HepG2 (cell line): Measurements from ENCODE around the gene MAP2K2. TPM values are rescaled to one million over a fixed set of nuclear protein-coding genes. Genes with fewer than 3 reads are reported as not detected.
"Not testable (repeated sequence)": the region's sequence is repeated elsewhere in the genome, so short reads cannot be mapped to it uniquely, and the experiment has no call there.

Experiments used
- ATAC-seq: fragments of 200-7000 bp; cut with Tn5 transposase; 3 replicates; pipeline ENCODE4 v1.9.1; 2020; ENCODE audit warnings: mild to moderate bottlenecking, moderate library complexity
- BruUV-seq: library from RNA; stranded (reverse); fragments of 400-500 nt; replicated peaks from 2 replicates; lab custom pipeline; 2021; lab: Mats Ljungman, UMichigan
- CTCF ChIA-PET: fragments of 300-600 bp; formaldehyde crosslinking; extraction: SDS; loops from one replicate; lab custom pipeline; 2021; ENCODE audit warnings: low total read pairs, inconsistent platforms, low intra/inter-chr PET ratio; lab: Yijun Ruan, JAX
- POLR2A ChIA-PET: fragments of 350-600 bp; sonication (Branson Sonifier 250); formaldehyde crosslinking; loops from one replicate; lab custom pipeline; 2020; ENCODE audit warnings: antibody characterized with exemption, inconsistent platforms; lab: Yijun Ruan, JAX
- DNase-seq: peaks from one replicate; pipeline ENCODE4 v3.0.0-alpha.2; 2015; ENCODE audit warnings: low spot score
- FAIRE-seq: peaks from 3 replicates; lab custom pipeline; 2011; peaks lifted over from hg19 to GRCh38; lab: Jason Lieb, UNC
- H2AFZ ChIP-seq: one replicate; pipeline ENCODE4 v1.6.1; 2011; ENCODE audit warnings: low read length, inconsistent platforms
- H3K27ac ChIP-seq: fragments of 300-600 bp; 3 replicates; pipeline ENCODE4 v1.8.0; 2011; ENCODE audit warnings: mixed run types, mild to moderate bottlenecking, mixed read lengths, low read length, inconsistent platforms; ENCODE audit not compliant: insufficient read depth; ENCODE audit errors: extremely low read length
- H3K27me3 ChIP-seq, 2 experiments: fragments of 200-600 bp in 1 of 2; 2 replicates in 1 of 2; 3 replicates in 1 of 2; pipeline versions ENCODE4 v1.6.0 to v1.8.0; 2011; ENCODE audit warnings: low read length in 2 of 2, mild to moderate bottlenecking in 2 of 2, moderate library complexity in 2 of 2, inconsistent platforms in 1 of 2; ENCODE audit not compliant: insufficient read depth in 2 of 2, control insufficient read depth in 1 of 2
- H3K36me3 ChIP-seq, 2 experiments: fragments of 200-600 bp in 1 of 2; replicated peaks in 1 of 2; 2 replicates in 1 of 2; 3 replicates in 1 of 2; pipeline versions ENCODE4 v1.5.1 to v1.8.0; 2011; ENCODE audit warnings: low read length in 2 of 2, inconsistent platforms in 1 of 2; ENCODE audit not compliant: insufficient read depth in 2 of 2, control insufficient read depth in 1 of 2
- H3K4me1 ChIP-seq: 2 replicates; pipeline ENCODE4 v1.5.1; 2012; ENCODE audit warnings: low read length, inconsistent platforms; ENCODE audit not compliant: insufficient read depth
- H3K4me2 ChIP-seq: 2 replicates; pipeline ENCODE4 v1.6.0; 2011; ENCODE audit warnings: low read depth, low read length, inconsistent platforms
- H3K4me3 ChIP-seq, 3 experiments: fragments of 200-600 bp in 1 of 3; sonication (generic), shearing (Covaris generic) in 1 of 3; replicated peaks in 1 of 3; 2 replicates each; pipeline ENCODE4 v1.5.1; 2011 to 2016; ENCODE audit warnings: low read length in 3 of 3, inconsistent platforms in 2 of 3, low read depth in 2 of 3, mild to moderate bottlenecking in 2 of 3, control low read depth in 1 of 3, mixed read lengths in 1 of 3; ENCODE audit not compliant: insufficient read depth in 1 of 3
- H3K79me2 ChIP-seq: one replicate; pipeline ENCODE4 v1.6.1; 2011; ENCODE audit warnings: low read length, inconsistent platforms; ENCODE audit not compliant: insufficient read depth
- H3K9ac ChIP-seq: 2 replicates; pipeline ENCODE4 v1.6.0; 2011; ENCODE audit warnings: mild to moderate bottlenecking, low read depth, low read length, inconsistent platforms; ENCODE audit not compliant: insufficient read depth
- H3K9me3 ChIP-seq: 2 replicates; pipeline ENCODE4 v1.5.1; 2012; ENCODE audit warnings: mild to moderate bottlenecking, low read length
- H4K20me1 ChIP-seq: 2 replicates; pipeline ENCODE4 v1.6.0; 2011; ENCODE audit warnings: inconsistent platforms, mild to moderate bottlenecking, low read length, moderate library complexity; ENCODE audit not compliant: insufficient read depth
- ZMYM2 ChIP-seq: sonication (generic); formaldehyde crosslinking; IDR thresholded peaks from 2 replicates; pipeline ENCODE4 v1.8.0; 2022; ENCODE audit warnings: mild to moderate bottlenecking, missing genetic modification reagents
- ZMYM3 ChIP-seq: sonication (generic); formaldehyde crosslinking; IDR thresholded peaks from 2 replicates; pipeline ENCODE4 v1.5.1; 2020; ENCODE audit warnings: mild to moderate bottlenecking, missing genetic modification reagents
- ZNF460 ChIP-seq: sonication (generic); formaldehyde crosslinking; IDR thresholded peaks from 2 replicates; pipeline ENCODE4 v1.5.1; 2020; ENCODE audit warnings: missing genetic modification reagents, mild to moderate bottlenecking, borderline replicate concordance
- ZNF770 ChIP-seq: sonication (generic); formaldehyde crosslinking; IDR thresholded peaks from 2 replicates; pipeline ENCODE4 v1.5.0; 2020; ENCODE audit warnings: mild to moderate bottlenecking, missing genetic modification reagents
- WGBS: methylation state at CpG from one replicate; pipeline ENCODE4 v1.1.6; 2017; ENCODE audit warnings: low lambda C conversion rate; 5-methylcytosine and 5-hydroxymethylcytosine counted together
- in situ Hi-C: cut with HindIII; loops from 2 replicates; pipeline ENCODE4 v1.10.0; 2017; ENCODE audit warnings: low pct_unique_long_range_greater_than_20kb; ENCODE audit not compliant: extremely low pct_ligation_motif_present
- intact Hi-C: fragments of 100-400 bp; cut with micrococcal nuclease; formaldehyde crosslinking; loops from one replicate; pipeline ENCODE4 v1.10.0; 2022; ENCODE audit not compliant: unreplicated experiment
- polyA plus RNA-seq, 8 experiments: library from polyadenylated mRNA; depleted of rRNA in 3 of 8; stranded (reverse) in 7 of 8; unstranded in 1 of 8; fragments of >200 nt; fragmentation: Illumina TruSeq in 4 of 8; extraction: Trizol in 4 of 8; gene quantifications; 2 replicates each; pipeline versions ENCODE4 v1.2.1 to v1.2.3, GENCODE V29; 2011 to 2016; ENCODE audit warnings: low read depth in 4 of 8, missing spikeins in 1 of 8, mixed read lengths in 1 of 8; ENCODE audit not compliant: insufficient read depth in 1 of 8
- total RNA-seq, 5 experiments: library from RNA; depleted of rRNA; stranded (reverse); fragments of >200 nt; fragmentation: Illumina TruSeq; extraction: Trizol; gene quantifications; 2 replicates each; pipeline ENCODE4 v1.2.3, GENCODE V29; 2016; ENCODE audit warnings: low read depth in 1 of 5

Gene MAP2K2
- total and polyA plus RNA-seq, 2 of the 13 experiments (the other 11 are each of a cell fraction or from before 2014, with no cell fraction given), result 70.3 to 80.9 TPM

- not testable (repeated sequence) for H3K27ac ChIP-seq
Observed at GRCh38 chr19:4129050-4129449, 5.1 kb upstream of the MAP2K2 start.

GRCh38 chr19:4127322-4127721 is 3.4 kb upstream of the MAP2K2 start:
- H3K27me3 ChIP-seq, intact Hi-C loops, FAIRE-seq, BruUV-seq, ATAC-seq, in situ Hi-C loops, H3K4me3 ChIP-seq, H3K9me3 ChIP-seq, H2AFZ ChIP-seq, CTCF ChIA-PET, H4K20me1 ChIP-seq, DNase-seq, H3K27ac ChIP-seq, H3K36me3 ChIP-seq, H3K4me2 ChIP-seq, H3K9ac ChIP-seq, POLR2A ChIA-PET: not testable (repeated sequence)
- peaks cover 12% of the 10 kb centered on the region for H3K79me2 ChIP-seq
- 40% methylated on average over 4 of the region's 4 CpGs for WGBS
- peak; percentile 80 for TF ChIP-seq ZMYM3 (CRISPR knock-in tag)
- TF ChIP-seq ZNF460 (CRISPR knock-in tag), result peak; percentile 97
- TF ChIP-seq ZMYM2 (CRISPR knock-in tag), result peak; percentile 90
- peaks cover 47% of the 10 kb centered on the region for H3K4me1 ChIP-seq

More at GRCh38 chr19:4129050-4129449, 5.1 kb upstream of the MAP2K2 start:
- H4K20me1 ChIP-seq, in situ Hi-C loops, BruUV-seq, H3K4me2 ChIP-seq, H3K4me3 ChIP-seq, H3K79me2 ChIP-seq, H2AFZ ChIP-seq, H3K36me3 ChIP-seq, H3K9ac ChIP-seq, ATAC-seq, DNase-seq, H3K27me3 ChIP-seq: not testable (repeated sequence)
- 81% methylated on average over 7 of the region's 7 CpGs for WGBS
- TF ChIP-seq ZNF770, result peak; percentile 64
- TF ChIP-seq, all 625 proteins: peak for 1; not testable (repeated sequence) for 624
- CTCF ChIA-PET, H3K9me3 ChIP-seq, intact Hi-C loops, FAIRE-seq: not testable (repeated sequence)
- H3K4me1 ChIP-seq, result peaks cover 40% of the 10 kb centered on the region
- POLR2A ChIA-PET, result interaction anchor here (0.7 kb wide), 1 partner anchor 9 kb away, joined by 5 read pairs; no protein-coding TSS in a partner anchor
